OCI-LY3 (cell line): ENCODE measurements around the gene RPP40.

ENCODE experiments used
- H2AFZ ChIP-seq: fragments of 200-600, 300-600 bp; shearing (Covaris generic); 2 replicates; pipeline ENCODE4 v1.6.0; 2014; ENCODE audit warnings: antibody characterized with exemption, low read depth, low read length
- H3K27ac ChIP-seq: fragments of 200-600, 300-600 bp; sonication (generic); 2 replicates; pipeline ENCODE4 v1.5.1; 2014; ENCODE audit warnings: mild to moderate bottlenecking, low read length, moderate library complexity, mixed read lengths
- H3K27me3 ChIP-seq: fragments of 200-600, 300-600 bp; sonication (generic); 2 replicates; pipeline ENCODE4 v1.6.1; 2014; ENCODE audit warnings: low read depth, low read length, mixed read lengths
- H3K36me3 ChIP-seq: fragments of 200-600, 300-600 bp; sonication (generic); replicated peaks from 2 replicates; pipeline ENCODE3; 2014; ENCODE audit warnings: low read depth, low read length, mixed read lengths
- H3K4me1 ChIP-seq: fragments of 300-600, 200-600 bp; sonication (generic); 2 replicates; pipeline ENCODE4 v1.6.1; 2014; ENCODE audit warnings: low read length, mixed read lengths
- H3K4me2 ChIP-seq: fragments of 200-600, 300-600 bp; sonication (generic); 2 replicates; pipeline ENCODE4 v1.6.1; 2014; ENCODE audit warnings: low read length, mixed read lengths
- H3K4me3 ChIP-seq: fragments of 300-600, 200-600 bp; sonication (generic); 2 replicates; pipeline ENCODE4 v1.5.1; 2014; ENCODE audit warnings: antibody characterized with exemption, mild to moderate bottlenecking, low read length, moderate library complexity
- H3K79me2 ChIP-seq: fragments of 300-600, 200-600 bp; shearing (Covaris generic); 2 replicates; pipeline ENCODE4 v1.6.1; 2014; ENCODE audit warnings: mild to moderate bottlenecking, low read length, mixed read lengths
- H3K9ac ChIP-seq: fragments of 300-600, 200-600 bp; shearing (Covaris generic); 2 replicates; pipeline ENCODE4 v1.6.0; 2014; ENCODE audit warnings: mild to moderate bottlenecking, low read length, moderate library complexity
- H3K9me3 ChIP-seq: fragments of 200-600, 300-600 bp; shearing (Covaris generic); 2 replicates; pipeline ENCODE4 v1.6.1; 2014; ENCODE audit warnings: low read length, mixed read lengths; ENCODE audit not compliant: insufficient read depth
- H4K20me1 ChIP-seq: fragments of 200-600, 300-600 bp; sonication (generic); 2 replicates; pipeline ENCODE4 v1.6.1; 2016; ENCODE audit warnings: low read length, mixed read lengths; ENCODE audit not compliant: insufficient read depth
- CTCF ChIP-seq: fragments of 200-600, 300-600 bp; sonication (generic); IDR thresholded peaks from 2 replicates; pipeline ENCODE4 v1.5.1; 2014; ENCODE audit warnings: antibody characterized with exemption, low read length, low read depth
- EZH2phosphoT487 ChIP-seq: fragments of 200-600 bp; shearing (Covaris generic); IDR thresholded peaks from 2 replicates; pipeline ENCODE4 v1.6.1; 2018; ENCODE audit warnings: antibody characterized with exemption, mixed run types, low read depth

RPP40 gene

GRCh38 chr6:4972438-4972837, 31.4 kb downstream of the RPP40 start:
- Histone ChIP-seq H3K9ac (no peak overlapping the region), H3K4me3 (no peak overlapping the region), H3K27me3 (no peaks in the 10 kb centered on the region), H2AFZ (no peak overlapping the region), H3K27ac (no peak overlapping the region), H3K79me2 (no peaks in the 10 kb centered on the region), H3K9me3 (no peaks in the 10 kb centered on the region), H4K20me1 (no peaks in the 10 kb centered on the region), H3K4me2 (no peak overlapping the region), H3K4me1 (no peaks in the 10 kb centered on the region), H3K36me3 (no peaks in the 10 kb centered on the region)
- no peak for TF ChIP-seq EZH2phosphoT487
- no peak for TF ChIP-seq CTCF

- H3K9ac ChIP-seq = no peak overlapping the region
- no peaks in the 10 kb centered on the region for H4K20me1 ChIP-seq
- no peak overlapping the region for H2AFZ ChIP-seq
- no peak overlapping the region for H3K27ac ChIP-seq
- TF ChIP-seq EZH2phosphoT487 = no peak
- TF ChIP-seq CTCF = no peak
- no peaks in the 10 kb centered on the region for H3K79me2 ChIP-seq
- H3K36me3 ChIP-seq = no peaks in the 10 kb centered on the region
- no peaks in the 10 kb centered on the region for H3K4me1 ChIP-seq
- H3K27me3 ChIP-seq = no peaks in the 10 kb centered on the region
- no peak overlapping the region for H3K4me2 ChIP-seq
- no peaks in the 10 kb centered on the region for H3K9me3 ChIP-seq
- no peak overlapping the region for H3K4me3 ChIP-seq
Measured at GRCh38 chr6:4971851-4972250, 32.0 kb downstream of the RPP40 start.

- H3K4me3 ChIP-seq = no peak overlapping the region
- H3K4me1 ChIP-seq = no peaks in the 10 kb centered on the region
- H4K20me1 ChIP-seq = no peaks in the 10 kb centered on the region
- no peaks in the 10 kb centered on the region for H3K36me3 ChIP-seq
- H3K9ac ChIP-seq = no peak overlapping the region
- H3K79me2 ChIP-seq = no peaks in the 10 kb centered on the region
- no peaks in the 10 kb centered on the region for H3K9me3 ChIP-seq
- no peak overlapping the region for H3K4me2 ChIP-seq
- TF ChIP-seq CTCF = no peak
- no peak for TF ChIP-seq EZH2phosphoT487
- no peaks in the 10 kb centered on the region for H3K27me3 ChIP-seq
- no peak overlapping the region for H2AFZ ChIP-seq
- no peak overlapping the region for H3K27ac ChIP-seq
Measured at GRCh38 chr6:4970739-4971395, 33.0 kb downstream of the RPP40 start.

GRCh38 chr6:4969609-4970285, 34.1 kb downstream of the RPP40 start:
- Histone ChIP-seq H2AFZ (no peak overlapping the region), H3K9ac (no peak overlapping the region), H4K20me1 (no peaks in the 10 kb centered on the region), H3K4me1 (no peaks in the 10 kb centered on the region), H3K9me3 (no peaks in the 10 kb centered on the region), H3K79me2 (no peaks in the 10 kb centered on the region), H3K27me3 (no peaks in the 10 kb centered on the region), H3K4me3 (no peak overlapping the region), H3K27ac (no peak overlapping the region), H3K4me2 (no peak overlapping the region), H3K36me3 (no peaks in the 10 kb centered on the region)
- no peak for TF ChIP-seq EZH2phosphoT487
- no peak for TF ChIP-seq CTCF
